Dedifferentiated amniotic fluid mesenchymal stem cell (primary cell): ENCODE results near the gene ZNF37A.
"Not testable (repeated sequence)": the region's sequence is repeated elsewhere in the genome, so short reads cannot be mapped to it uniquely, and the experiment has no call there.

Source experiments
- DNase-seq: peaks from one replicate; pipeline ENCODE4 v3.0.0-alpha.2; 2016; ENCODE audit errors: extremely low spot score

ZNF37A gene

GRCh38 chr10:38094158-38094926 lies at the start of gene ZNF37A:
Gene ZNF37A, plus strand, starts transcription at chr10:38094337. Its CDS starts 2,281 bp downstream, at chr10:38096618.
- DNase-seq, result peak; percentile 98

GRCh38 chr10:38045129-38045528 lies 49.0 kb upstream of the ZNF37A start:
- DNase-seq, result no peak

GRCh38 chr10:38047666-38048065 lies 46.5 kb upstream of the ZNF37A start:
- DNase-seq, result no peak

GRCh38 chr10:38050212-38050611 lies 43.9 kb upstream of the ZNF37A start:
- DNase-seq, result no peak

GRCh38 chr10:38054361-38054797 lies 39.8 kb upstream of the ZNF37A start:
- peak; percentile 92 for DNase-seq

GRCh38 chr10:38055274-38055894 lies 38.8 kb upstream of the ZNF37A start:
- not testable (repeated sequence) for DNase-seq

- DNase-seq, result not testable (repeated sequence)
Measured at GRCh38 chr10:38069663-38070062, 24.5 kb upstream of the ZNF37A start.

- DNase-seq, result no peak
Measured at GRCh38 chr10:38070501-38070900, 23.6 kb upstream of the ZNF37A start.

GRCh38 chr10:38072552-38072951 lies 21.6 kb upstream of the ZNF37A start:
- DNase-seq, result no peak

- no peak for DNase-seq
Measured at GRCh38 chr10:38076687-38077086, 17.4 kb upstream of the ZNF37A start.

GRCh38 chr10:38093318-38093717 lies 819 bp upstream of the ZNF37A start:
- DNase-seq, result not testable (repeated sequence)

GRCh38 chr10:38093816-38094157 lies 350 bp upstream of the ZNF37A start:
- no peak for DNase-seq

- no peak for DNase-seq
Measured at GRCh38 chr10:38094927-38095574, 914 bp downstream of the ZNF37A start.

GRCh38 chr10:38102880-38103279 lies 8.7 kb downstream of the ZNF37A start:
- no peak for DNase-seq

GRCh38 chr10:38103756-38104155 lies 9.6 kb downstream of the ZNF37A start:
- DNase-seq, result no peak

- DNase-seq, result no peak
Measured at GRCh38 chr10:38112159-38112558, 18.0 kb downstream of the ZNF37A start.

GRCh38 chr10:38118072-38118807 lies 24.1 kb downstream of the ZNF37A start:
- no peak for DNase-seq

- no peak for DNase-seq
Measured at GRCh38 chr10:38119038-38119437, 24.9 kb downstream of the ZNF37A start.

GRCh38 chr10:38127812-38128211 lies 33.7 kb downstream of the ZNF37A start:
- DNase-seq, result no peak

GRCh38 chr10:38143587-38143986 lies 49.5 kb downstream of the ZNF37A start:
- DNase-seq, result no peak

GRCh38 chr10:38146579-38147333 lies 52.6 kb downstream of the ZNF37A start:
- no peak for DNase-seq
